Activated CD4-positive, CD25-positive, alpha-beta regulatory T cell (primary cell): ENCODE data around the gene CD200.
"Not testable (repeated sequence)": the region's sequence is repeated elsewhere in the genome, so short reads cannot be mapped to it uniquely, and the experiment has no call there.

Experiments
- DNase-seq, 4 experiments: peaks; one replicate each; lab custom pipeline; 2025; lab: John Stamatoyannopoulos, UW

Gene CD200

DNA sequence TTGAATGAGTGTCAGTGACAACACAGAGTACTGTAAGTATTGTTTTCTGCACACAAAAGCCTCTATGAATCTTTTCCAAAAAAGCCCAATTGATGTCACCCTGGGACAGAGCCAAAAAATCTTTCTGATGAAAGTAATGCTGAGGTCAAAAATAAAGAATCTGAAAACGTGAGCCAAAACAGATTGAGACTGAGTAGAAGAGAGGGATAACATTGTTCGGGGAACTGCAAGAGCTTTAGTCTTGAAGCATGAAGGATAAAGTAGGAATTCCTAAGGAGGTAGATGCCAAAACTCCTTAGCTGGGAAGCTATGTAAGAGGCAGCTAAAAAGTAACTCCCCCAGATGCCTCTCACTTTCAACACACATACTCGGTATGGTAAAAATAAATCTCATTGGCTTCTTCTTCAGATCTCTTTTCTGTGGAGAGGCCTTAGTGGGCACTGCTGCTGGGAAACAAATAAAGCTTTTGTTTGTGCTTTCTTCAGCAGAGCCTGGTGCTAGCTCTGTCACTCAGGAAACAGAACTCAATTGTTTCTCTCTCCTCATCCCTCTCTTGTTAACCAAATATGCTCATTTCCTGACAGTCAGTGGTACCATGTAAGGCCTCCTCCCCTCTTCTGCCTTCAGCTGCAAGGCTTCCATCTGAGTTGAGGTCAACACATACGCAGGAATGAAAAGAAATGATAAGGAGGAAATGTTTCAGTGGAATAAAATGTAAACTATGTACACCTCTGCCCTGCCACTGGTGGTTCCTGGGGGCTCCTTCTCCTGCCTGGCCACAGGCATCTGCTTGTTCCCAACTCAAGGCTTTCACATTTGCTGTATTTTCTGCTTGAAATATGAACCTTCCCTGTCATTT, 58.1 kb downstream of the CD200 start:
- DNase-seq: no peak

DNA sequence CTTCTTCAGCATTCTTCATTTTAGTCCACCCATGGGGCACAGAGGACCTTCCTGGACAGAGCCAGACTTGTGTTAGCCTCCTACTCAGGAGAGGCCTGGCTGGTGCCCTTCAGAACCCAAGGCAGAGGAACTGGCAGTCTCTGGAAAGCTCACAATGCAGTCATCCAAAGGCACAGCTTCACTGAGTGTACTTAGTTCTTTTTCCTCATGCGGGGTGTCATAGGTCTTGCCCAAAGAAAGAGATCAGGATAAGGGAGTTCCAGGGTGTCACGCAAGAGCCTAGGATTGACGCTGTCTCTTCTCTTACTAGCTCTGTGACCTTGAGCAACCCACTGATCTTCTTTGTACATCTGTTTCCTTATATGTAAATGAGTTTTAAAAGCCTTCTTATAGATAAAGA, 58.7 kb downstream of the CD200 start:
- DNase-seq: no peak

DNA sequence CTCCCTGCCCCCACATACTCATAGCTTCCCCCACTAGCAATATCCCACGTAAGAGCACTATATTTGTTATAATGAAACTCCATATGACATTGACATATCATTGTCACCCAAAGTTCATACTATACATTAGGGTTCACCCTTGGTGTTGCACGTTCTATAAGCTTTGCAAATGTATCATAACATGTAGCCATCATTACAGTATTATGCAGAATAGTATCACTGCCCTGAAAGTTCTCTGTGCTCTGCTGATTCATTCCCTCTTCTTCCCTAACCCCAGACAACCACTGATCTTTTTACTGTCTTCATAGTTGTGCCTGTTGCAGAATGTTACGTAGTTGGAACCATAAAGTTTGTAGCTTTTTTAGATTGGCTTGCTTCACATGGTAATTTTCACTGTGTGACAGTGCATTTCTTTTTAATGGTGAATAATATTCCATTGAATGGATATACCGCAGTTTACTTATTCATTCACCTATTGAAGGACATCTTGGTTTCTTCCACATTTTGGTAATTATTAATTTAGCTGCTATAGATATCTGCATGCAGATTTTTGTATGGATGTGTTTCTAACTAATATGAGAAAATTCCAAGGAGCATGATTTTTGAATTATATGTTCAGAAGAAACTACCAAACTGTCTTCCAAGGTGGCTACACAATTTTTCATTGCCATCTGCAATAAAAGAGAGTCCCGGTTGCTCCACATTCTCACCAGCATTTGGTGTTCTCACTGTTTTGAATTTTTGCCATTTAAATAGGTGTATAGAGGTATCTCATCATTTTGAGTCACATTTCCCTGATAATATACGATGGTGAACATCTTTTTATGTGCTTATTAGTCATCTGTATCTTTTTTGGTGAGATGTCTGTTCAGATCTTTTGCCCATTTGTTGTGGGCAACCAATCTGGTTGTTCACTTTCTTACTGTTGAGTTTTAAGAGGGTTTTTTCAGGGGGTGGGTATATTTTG, 59.7 kb downstream of the CD200 start:
- DNase-seq: no peak

DNA sequence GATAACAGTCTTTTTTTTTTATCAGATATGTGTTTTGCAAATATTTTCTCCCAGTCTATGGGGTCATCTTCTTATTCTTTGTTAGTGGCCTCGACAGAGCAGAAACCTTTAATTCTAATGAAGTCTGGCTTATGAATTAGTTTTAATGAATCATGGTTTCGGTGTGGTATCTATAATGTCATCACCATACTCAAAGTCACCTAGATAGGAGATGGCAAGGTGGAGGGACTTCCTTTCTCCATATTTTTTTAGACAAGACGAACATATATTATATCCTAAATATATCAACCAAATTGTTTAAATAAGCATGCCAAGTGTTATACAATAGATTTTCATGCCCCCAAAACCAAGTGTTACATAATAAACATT, 60.4 kb downstream of the CD200 start:
- no peak for DNase-seq

DNA sequence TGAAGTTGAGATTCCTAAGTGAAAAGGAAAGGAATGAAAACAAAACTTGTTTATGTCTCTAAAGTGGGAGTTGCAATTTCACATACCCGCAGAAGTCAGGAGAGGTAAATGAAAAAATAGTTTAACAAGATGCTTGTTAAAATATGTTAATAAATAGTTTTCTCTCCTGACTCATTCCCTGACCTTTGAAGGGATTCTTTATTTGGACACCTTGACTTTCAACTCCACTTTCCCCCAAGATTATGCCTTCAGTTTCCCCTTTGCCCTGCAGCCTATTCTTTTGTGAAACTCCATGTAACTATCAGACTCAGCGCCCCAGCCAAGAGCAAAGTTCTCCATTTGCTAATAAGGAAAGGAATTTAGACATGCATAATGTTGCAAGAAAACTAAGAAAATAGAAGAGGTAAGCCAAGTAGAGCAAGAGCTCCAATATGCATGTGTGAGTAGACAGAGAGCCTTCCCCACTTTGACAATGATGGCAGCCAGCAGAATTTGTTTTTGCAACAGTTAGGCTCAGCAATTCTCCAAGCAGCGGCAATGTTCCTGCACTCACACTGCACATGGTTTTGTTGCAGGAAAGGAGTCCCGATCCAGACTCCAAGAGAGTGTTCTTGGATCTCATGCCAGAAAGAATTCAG, 61.2 kb downstream of the CD200 start:
- no peak for DNase-seq

DNA sequence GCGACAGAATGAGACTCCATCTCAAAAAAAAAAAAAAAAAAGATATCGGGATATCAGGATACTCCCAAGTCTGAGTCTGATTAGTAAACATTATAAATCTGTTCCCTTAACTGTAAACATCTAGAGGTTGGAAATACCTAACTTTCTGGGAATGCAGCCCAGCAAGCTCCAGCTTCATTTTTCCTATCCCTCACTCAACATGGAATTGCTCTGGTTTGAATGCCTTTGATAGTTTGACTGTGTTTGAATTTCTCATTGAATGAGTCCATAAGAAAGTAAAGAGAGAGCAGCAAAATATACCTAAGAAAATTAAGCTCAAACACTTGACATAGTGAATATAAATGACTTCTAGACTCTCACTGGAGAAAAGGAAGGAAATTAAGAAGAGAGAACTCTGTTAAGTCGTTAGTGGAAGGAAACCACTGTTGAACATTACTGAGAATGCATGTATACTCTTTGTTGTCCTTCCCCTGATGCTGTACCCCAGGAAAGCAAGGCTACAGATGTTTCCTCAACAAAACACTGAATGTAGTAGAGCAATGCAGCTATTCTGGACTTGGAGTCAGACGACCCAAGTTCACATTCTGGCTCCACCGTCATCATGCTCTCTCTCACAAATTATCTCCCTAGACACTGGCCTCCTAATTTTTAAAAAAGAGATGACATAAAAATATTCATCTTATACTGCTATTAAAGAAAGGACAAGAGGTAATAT, 62.4 kb downstream of the CD200 start:
- no peak for DNase-seq

DNA sequence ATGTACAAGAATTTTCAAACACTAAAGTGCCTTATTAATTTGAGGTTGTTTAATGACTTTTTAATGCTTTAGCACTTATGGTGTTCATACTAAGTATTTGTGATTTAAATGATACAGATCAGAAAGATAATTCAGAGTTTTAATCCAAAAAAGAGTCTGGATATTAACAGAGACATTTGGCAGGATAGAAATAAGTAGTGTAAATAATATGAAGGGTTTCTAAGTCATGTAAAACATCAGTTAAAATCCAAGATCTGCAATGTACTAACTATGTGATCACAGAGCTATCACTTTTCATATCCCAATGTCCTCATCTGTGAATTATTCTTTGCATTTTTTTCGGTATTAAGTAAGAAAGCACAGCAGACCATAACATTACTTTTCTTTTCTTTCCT, 62.9 kb downstream of the CD200 start:
- DNase-seq: no peak

DNA sequence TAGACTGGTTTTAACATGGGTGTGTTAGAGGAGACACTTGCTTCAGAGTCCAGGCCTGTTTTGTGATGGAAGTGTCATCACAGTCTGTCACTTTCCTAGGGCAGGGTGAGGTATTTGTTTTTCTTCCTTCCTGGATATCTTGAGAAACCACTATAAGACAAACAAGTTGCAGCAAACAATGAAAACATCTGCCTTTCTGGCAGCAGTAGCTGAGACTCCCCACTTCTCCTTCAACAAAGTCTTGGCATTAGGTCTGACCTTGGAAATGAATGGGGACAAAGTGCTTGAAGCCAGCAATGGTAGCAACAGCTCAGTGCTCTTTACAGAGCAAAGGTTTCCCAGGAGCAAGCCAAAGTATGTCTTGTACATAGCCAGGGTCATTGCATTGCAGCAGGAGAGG, 64.6 kb downstream of the CD200 start:
- no peak for DNase-seq

DNA sequence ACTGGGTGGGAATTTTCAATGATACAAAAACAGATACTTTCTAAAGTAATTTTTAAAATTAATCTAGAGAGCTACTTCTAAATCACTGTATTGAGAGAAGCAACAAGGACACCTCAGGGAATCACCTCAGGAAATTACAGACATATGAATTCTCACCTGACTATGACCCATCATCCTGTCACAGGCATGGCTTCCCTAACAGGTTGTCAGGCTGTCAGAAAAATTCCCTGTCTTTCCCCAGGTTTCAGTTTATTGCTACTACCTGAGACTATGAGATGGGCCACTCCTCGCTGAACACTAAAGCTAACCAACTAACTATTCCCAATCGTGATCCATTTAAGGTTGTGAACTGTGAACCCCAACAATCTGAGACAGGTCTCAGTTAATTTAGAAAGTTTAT, 66.1 kb downstream of the CD200 start:
- DNase-seq: no peak

DNA sequence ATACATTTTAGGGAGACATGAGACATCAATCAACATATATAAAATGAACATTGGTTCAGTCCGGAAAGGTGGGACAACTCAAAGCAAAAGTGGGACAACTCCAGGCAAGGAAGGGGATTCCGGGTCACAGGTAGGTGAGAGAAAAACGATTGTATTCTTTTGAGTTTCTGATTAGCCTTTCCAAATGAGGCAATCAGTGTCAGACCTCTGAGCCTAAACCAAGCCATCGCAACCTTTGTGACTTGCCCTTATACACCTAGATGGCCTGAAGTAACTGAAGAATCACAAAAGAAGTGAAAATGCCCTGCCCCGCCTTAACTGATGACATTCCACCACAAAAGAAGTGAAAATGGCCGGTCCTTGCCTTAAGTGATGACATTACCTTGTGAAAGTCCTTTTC, 66.6 kb downstream of the CD200 start:
- DNase-seq: not testable (repeated sequence)

DNA sequence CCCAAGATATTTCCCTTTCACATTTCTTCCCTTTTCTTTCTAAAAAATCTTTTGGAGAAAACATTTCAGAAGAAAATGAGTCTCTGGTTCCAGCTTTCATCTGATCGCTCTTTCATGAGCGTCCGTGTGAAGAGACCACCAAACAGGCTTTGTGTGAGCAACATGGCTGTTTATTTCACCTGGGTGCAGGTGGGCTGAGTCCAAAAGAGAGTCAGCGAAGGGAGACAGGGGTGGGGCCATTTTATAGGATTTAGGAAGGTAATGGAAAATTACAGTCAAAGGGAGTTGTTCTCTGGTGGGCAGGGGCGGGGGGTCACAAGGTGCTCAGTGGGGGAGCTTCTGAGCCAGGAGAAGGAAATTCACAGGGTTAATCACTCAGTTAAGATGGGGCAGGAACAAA, 67.4 kb downstream of the CD200 start:
- DNase-seq: not testable (repeated sequence)

DNA sequence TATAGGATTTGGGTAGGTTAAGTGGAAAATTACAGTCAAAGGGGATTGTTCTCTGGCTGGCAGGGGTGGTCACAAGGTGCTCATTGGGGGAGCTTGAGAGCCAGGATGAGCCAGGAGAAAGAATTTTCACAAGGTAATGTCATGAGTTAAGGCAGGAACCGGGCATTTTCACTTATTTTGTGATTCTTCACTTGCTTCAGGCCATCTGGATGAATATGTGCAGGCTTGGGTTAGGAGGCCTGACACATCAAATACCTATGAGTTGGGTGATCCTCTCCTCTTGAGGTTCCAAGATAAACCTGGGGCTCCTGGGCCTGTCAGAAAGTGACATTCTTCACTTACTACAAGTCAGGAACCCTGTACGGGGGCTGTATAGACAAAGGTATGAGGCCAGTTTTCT, 68.7 kb downstream of the CD200 start:
- DNase-seq: no peak

DNA sequence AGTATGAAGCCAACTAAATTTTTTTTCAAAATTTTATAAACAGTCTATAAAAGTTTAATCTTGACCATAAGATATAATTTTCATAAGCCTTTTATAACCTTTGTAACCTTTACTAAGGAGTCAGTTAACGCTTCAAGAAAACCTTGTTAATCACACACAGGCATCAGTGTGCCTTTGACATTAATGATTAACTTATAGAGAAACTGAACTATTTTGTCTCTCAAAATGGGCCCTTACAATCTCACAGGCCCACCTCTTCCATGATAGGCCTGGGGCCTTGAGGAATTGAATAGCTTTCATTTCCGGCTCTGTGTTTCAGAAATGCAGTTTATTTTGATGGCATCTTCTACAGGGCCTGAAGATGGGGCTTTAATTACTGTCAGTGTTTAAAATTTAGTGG, 70.1 kb downstream of the CD200 start:
- DNase-seq: no peak

DNA sequence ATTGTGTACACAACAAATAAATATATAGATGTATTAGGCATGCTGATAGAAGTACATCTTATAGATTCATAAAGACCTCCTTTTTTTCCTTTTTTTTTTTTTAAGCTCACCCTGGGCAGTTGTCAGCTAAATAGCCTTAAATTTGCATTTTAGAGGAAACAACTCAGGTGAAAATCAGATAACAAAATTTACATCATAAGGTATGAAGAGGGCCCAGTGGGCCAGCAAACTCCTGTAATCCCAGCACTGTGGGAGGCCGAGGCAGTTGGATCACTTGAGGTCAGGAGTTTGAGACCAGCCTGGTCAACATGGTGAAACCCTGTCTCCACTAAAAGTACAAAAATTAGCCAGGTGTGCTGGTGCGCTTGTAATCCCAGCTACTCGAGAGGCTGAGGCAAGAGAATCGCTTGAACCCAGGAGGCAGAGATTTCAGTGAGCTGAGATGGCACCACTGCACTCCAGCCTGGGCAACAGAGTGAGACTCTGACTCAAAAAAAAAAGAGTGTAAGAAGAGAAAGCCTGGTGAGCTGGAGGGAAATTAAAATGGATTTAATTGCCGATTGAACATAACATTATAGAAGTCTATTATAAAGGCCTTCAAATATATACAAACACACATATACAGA, 72.1 kb downstream of the CD200 start:
- DNase-seq: not testable (repeated sequence)

DNA sequence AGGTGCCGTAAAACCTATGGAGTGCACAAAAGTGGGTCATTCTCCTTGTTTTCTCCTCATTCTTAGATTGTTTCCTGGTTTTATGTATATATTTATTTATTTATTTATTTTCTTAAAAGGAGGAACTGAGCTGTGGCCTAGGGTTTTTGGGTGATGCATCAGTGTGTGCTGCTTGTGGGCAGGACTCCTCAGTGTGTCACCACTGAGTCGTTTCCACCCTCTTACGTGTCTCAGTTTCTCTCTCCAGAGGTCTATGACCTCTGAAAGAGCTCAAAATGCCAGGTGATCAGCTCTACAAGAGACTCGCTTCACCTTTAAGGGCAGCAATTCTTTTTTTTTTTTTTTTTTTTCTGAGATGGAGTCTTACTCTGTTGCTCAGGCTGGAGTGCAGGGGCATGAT, 72.9 kb downstream of the CD200 start:
- DNase-seq: no peak

DNA sequence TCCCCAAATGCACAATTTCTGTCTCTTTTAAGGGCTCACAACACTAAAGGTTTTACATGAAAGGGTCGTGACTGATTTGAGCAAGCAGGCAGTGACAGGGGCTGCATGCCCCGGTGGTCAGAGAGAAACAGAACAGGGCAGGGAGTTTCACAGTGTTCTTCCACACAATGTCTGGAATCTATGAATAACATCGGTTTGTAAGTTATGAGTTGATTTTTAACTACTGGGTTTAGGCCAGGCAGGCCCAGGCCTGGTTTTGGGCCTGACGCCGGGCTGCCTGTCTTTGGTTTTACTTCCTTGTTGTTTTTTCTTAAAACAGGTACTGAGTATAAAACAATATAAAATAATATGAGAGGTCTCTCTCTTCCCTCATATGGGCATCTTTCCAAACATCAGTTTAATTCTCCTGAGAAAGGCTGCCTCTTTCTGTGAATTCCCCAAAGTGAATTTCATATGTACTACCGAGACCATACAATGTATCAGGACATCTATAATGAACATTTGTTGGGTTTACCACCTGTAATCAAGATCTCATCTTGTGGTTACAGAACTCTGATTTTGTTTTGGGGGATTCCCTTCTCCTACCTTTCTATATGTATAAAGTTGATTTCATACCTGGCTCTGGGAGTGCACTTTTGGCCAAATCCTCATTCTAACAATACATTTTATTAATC, 74.4 kb downstream of the CD200 start:
- DNase-seq: no peak

DNA sequence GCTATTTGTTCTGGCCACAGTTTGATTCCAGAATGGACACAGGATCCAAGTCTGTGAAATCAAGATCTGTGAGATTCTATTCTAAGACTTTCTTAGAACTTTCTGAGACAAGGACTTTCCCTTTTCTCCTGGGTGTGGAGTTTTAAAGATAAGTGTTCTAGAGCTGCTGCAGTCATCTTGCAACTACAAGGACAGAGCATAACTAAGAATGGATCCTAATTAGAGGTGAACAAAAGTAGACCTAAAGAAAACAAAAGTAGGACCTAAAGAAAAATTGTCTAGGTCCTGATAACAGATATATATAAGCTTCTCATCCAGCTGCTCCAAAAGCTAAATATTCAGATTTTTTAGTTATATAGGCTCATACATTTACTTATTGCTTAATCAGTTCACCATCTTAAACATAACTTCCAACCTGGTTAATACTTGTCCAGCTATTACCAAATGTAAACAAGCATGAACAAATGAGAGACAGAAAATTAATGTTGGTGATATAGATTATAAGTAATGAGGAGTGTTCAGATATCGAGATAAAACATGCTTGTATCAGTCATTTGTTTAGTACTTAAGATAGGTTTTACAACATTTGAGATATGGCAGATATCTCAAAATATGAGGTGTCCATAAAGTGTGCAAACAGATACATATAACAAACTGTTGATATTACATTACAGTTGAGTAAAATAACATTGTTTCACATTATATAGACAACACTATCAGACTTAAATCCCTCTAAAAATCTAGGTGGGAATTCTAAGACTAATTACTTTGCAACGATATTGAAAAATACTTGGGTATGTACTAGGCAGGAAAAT, 75.1 kb downstream of the CD200 start:
- DNase-seq: no peak

DNA sequence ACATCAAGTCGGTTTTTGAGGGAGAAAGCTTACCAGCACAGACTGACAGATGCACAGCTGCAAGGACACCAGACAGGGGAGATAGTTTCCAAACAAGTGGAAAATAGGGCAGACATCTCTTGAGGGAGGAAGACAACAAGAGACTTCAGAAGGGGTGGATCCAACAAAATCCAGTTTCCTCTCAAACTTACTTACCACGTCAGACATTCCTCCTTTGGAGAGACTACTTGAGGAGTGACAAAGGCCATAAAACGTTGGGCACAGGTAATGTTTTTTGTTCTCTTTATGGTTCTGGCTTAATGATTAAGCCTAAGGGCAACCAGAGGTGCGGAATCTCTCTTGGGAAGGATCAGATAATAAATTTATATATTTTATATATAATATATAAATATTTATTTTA, 76.1 kb downstream of the CD200 start:
- no peak for DNase-seq

DNA sequence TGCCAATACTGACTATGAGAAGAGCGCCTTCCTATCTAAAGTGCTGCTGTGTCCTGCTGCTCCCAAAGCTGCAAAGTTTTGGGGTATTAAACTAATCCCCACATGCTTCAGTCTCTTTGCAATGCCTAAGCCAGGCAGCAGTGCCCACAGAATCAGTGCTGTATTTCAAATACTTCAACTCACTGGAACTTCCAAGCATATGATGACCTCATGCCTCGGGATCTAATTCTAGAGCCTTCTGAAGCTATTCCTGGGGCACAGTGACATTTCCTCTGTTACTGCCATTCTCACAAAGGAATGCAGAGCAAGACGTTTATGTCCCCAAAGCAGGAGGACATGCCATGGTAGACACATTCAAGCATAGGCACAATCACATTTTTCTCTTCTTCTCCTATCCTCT, 78.5 kb downstream of the CD200 start:
- DNase-seq: no peak
